Measurements from ENCODE around the gene IRF2.
"Not testable (repeated sequence)": the region's sequence is repeated elsewhere in the genome, so short reads cannot be mapped to it uniquely, and the experiment has no call there.

IRF2 gene

DNA sequence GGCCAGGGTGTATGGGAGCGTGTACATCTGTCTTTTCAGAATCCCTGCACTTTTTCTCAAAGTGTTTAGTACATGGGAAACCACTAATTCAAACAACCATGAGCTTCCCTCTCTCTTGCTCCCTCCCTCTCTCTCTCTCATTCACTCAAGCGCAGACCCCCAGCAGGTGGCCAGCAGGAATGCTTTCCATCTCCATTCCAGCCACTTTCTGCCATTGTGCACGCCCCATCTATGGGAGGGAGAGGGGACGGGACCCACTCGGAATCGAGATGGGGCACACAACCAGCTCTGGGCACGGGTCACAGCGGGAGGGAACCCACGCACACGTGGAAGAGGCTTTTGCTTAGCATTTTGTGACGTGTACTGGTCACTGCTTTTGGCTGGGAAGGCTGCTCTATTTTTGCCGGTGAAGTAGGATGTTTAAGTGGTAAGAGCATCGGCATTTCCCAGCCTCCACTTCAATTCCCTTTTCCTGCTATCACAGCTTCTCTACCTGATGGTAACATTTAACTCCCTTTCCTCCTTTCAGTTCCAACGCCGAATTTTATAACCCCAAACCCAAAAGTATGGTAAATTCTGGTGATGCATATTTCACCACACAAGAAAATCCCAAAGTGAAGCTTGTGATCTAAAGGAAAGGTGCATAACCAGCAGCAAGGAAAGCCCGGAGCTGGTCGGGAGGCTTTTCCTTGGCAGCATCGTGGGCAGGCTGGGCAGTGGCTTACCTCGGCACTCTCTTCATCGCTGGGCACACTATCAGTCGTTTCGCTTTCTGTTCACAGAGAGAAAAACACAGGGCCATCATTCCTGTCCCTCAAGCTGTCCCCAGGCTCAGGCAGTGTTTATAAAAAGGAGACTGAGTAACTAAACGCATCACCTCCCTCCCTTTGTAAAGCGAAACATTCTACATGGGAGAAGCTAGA is 84.1 kb downstream of the IRF2 start:
- no peak for DNase-seq (ENCODE audit: low read depth)

DNA sequence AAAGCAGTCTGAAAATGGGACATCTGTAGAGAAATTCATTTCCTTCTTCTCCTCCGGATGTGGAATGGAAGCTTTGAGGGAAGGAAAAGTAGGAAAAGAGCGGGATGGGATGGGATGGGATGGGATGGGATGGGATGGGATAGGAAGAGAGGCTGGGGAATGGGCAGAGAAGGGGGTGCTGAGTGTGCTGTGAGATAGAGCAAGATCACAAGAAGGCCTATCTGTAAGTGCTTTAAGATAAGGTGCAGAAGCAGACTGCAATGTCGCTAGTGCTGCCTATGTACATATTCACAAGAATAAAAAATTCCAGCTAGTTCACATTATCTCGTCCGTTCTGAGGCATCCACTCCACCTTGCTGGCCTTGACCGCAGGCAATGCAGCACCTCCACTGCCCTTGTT is 86.2 kb downstream of the IRF2 start:
- DNase-seq (ENCODE audit: low read depth) = no peak

DNA sequence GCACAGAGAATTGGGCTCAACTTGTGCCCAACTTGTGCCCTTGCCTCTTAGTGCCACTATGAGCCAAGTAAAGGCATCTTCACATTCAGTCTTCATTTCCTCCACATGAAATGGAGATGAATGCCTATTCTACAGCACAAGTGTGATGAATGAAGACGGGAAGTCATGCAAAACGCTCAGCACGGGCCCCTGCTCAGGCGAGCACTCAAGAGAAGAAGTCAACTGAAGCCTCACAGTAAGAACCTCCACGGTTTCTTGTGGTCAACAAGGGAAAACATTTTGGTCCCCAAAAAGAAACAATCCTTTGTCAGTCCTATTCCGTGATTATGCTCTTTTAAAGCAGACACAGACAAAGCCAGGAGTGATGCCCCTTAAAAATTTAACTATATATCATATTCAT is 87.0 kb downstream of the IRF2 start:
- no peak for DNase-seq (ENCODE audit: low read depth)

DNA sequence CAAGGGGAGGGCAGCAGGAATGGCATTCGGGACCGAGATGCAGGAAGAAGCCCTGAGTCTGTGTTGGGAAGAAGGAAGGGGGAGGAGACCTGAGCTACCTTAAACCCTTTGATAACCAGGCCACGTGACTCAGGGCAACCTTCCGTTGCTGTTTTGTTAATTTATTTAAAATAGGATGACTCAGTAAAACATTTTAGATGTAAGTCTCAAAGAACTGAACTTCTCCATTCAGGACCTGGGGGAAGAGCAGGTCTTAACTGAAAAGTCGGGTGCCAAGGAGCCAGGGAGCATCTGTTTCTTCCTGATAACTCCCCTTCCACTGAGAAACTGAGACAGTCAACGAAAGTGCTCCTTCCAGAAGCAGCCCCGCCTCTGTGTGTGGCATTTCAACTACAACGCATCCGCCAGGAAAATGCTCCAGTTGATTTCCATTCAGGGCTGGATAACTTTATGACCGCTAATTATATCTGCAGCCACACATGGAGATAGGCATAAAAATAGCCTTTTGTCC is 88.0 kb downstream of the IRF2 start:
- no peak for DNase-seq (ENCODE audit: low read depth)

DNA sequence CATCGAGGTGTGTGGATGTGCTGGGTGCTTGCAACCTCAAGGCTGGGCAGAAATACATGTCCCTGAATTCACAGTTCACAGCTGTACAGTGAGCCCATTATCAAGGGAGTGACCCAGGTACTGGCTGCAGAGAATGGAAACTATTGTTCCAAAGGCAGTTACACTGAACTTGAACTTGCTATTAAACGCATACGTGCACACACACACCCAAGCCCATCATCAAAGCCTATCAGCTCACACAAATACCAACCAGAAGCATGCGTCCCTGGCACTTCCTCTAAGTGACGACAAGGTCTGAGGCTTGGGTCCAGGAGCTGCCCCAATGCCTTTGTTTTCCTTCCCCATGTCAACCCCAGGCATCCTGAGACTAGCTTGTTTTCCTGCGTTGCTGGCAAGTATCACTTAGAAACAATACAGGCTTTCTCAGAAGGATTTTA is 88.6 kb downstream of the IRF2 start:
- no peak for DNase-seq (ENCODE audit: low read depth)

DNA sequence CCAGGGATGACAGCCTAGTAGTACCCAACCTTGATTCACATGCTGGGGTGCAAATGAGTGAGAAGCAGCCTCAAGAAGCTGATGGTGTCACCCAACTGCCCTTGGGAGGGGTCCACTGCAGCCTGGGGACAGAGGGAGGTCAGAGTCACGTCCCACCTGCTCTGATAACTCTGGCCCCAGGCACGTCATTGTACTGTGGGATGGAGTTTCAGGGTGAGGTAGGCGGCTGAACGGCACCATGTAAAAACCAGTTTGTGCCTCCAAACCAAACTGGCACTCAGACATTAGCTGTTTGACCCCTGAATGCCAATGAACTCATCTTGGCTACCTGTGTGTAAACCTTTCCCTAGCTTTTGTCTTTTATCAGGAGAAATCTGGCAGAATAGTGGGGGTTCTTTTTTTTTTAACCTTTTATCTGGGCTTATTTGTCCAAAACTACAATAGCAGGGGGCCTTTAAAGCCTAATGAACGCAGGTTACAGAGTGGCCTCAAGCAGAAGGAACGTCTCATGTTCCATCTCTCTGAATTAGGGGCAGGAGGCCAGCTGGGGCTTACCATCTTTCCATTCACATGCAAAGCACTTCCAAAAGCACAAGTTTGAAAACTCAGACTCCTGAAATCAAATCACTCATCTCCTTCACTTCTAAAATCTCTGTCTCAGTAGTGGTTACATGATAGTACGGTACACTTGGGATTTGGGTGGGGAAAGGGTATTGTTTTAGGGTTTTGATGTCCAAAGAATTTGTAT is 89.4 kb downstream of the IRF2 start:
- no peak for DNase-seq (ENCODE audit: low read depth)

DNA sequence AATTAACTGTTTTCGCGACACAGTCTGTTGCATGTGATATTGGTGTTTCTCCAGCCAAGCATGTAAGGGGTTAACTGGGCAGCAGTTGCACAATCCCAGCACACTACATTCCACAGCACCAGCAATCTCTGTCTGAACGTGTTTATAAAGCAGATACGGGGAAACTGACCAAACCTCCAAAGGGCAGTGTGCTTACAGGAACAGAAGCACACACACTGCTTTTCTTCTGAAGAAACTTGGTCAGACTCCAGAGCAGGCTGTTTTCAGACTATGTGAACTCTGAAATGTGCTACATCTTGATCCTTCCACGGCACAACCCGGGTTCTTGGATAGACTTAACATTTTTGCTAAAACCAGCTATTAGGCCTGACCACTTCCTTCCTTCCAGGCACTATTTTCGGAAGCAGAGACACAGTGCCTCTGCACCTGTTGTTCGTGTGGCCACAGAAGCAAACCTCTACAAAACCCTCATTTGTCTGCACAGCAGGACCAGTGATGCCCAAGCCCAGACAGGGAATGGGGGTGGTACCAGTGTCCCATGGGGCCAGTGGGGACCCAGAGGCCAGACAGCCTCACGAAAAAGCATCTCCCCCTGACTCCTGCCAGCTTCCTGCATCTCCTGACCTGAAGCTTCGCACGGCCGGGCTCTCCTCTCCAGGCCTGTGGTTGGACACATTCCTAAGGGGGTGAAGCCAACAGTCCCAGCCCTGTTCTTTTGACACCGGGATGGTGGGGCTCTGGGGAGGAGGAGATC is 90.1 kb downstream of the IRF2 start:
- no peak for DNase-seq (ENCODE audit: low read depth)

DNA sequence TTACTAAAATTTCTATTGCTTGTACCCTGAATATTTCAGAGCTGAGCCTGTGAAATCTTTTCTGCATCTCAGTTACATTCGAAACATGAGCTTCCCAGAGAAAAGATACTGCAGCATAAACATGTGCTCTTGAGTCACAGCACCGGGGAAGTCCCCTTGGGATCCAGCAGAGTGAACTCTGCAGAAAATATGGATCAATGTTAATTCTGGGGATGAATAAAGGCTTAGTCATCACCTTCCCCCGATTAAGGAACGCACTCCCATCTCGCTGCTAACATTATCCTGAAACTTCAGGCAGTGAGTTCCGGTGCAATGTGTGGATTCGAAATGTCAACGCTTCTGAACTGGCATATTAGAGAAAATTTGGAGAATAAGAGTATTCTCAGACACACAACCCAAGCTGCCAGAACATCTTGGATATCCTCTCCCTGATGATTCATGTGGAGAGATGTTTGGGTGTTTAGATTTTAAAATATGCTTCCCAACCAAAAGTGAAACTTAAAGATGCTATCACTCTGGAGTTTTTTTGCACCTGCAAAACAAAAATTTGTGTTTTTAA is 90.8 kb downstream of the IRF2 start:
- DNase-seq (ENCODE audit: low read depth) = no peak

DNA sequence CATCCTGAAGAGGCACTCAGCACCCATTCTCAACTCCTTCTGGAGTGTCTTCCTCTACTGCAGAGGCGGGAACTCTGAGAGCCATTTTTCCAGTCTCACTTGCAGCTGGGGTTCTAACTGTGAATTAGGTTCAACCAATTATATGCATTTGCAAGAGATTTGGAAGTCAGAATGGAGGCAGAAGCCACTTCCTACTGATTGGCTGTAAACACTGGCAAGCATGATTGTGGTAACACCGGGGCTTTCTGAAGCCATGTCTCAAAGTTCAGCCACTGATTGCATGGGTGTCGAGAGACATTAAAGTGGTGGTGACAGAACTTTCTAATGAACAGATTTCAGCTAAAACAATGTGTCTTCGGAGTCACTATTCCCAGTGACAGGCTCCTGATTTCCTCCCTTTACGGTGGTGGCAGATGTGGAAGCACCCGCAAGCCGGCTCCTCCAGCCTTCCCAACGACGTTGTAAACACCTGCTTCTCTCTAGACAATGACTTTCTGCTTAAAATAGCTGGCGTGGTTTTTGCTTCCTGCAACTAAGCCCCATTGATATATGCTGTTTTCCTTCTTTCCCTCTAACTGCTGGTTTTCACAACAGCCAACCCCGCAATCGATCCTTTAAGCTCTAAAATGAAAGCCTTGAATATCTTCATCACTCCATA is 92.0 kb downstream of the IRF2 start:
- DNase-seq (ENCODE audit: low read depth) = no peak

DNA sequence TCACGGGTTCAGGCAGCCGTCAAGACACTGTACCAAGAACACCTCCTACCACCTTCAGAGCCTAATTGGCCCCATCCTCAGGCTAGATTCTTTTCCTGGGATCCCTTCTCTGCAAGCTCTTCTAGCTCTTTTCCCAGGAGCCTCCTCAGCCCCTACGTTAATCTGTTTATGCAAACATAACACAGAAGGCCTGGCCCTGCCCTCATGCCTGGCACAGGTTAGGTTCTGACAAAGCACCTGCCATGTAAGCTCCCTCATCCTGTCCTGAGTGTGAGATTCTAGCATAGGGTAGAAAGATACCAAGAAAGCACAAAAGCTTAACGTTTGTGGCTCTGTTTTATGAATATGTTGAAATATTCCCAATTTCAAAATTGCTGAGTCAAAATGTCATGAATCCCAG is 93.6 kb downstream of the IRF2 start:
- no peak for DNase-seq (ENCODE audit: low read depth)

DNA sequence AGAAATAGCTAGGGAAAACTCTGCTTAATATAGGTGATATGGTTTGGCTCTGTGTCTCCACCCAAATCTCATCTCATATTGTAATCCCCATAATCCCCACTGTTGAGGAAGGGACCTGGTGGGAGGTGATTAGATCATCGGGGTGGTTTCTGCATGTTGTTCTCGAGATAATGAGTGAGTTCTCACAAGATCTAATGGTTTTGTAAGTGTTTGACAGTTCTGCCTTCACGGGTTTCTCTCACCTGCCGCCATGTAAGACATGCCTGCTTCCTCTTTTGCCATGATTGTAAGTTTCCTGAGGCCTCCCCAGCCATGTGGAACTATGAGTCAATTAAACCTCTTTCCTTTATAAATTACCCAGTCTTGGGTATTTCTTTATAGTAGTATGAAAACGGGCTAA is 94.1 kb downstream of the IRF2 start:
- DNase-seq (ENCODE audit: low read depth) = not testable (repeated sequence)

DNA sequence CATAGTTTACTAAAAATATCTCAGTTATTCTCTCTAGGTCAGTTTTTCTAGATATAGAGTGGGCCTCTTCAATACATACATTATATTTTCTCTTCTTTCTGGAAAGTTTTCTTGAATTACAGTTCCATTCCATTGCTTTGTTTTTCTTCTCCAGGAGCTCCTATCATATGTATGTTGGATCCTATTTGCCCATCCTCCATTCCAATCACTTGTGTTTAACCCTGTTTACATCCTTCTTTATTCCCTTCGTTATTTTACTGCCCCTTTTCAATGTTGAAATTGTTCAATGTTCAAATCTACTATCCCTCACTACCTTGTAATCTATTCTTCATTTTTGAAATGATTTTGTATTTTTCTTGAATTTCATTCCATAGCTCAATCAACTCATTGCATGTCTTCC is 97.4 kb downstream of the IRF2 start:
- no peak for DNase-seq (ENCODE audit: low read depth)

DNA sequence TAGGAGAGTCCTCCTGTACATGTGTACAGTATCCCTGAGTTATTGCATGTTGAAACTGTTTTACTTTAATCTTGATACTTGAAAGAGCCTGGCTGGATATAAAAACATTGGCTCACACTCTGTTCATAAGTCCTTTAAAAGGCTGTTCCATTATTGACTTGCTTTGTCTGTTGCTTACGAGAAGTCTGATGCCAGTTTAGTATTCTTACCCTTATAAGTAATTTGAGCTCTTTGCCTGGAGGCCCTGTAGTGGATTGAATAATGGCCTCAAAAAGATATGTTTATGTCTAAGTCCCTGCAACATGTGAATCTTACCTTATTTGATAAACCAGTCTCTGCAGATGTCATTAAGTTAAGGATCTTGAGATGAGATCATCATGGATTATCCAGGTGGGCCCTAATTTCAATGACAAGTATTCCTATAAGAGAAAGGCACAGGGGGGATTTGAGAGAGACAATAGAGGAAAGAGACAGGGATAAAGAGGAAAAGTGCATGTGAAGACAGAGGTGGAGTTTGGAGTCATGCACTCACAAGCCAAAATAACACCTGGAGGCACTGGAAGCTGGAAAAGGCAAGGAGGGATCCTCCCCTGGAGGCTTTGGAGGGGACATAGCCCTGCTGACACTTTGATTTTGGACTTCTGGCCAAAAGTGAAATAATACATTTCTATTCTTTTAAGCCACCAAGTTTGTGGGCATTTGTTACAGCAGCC is 98.1 kb downstream of the IRF2 start:
- DNase-seq (ENCODE audit: low read depth) = no peak

DNA sequence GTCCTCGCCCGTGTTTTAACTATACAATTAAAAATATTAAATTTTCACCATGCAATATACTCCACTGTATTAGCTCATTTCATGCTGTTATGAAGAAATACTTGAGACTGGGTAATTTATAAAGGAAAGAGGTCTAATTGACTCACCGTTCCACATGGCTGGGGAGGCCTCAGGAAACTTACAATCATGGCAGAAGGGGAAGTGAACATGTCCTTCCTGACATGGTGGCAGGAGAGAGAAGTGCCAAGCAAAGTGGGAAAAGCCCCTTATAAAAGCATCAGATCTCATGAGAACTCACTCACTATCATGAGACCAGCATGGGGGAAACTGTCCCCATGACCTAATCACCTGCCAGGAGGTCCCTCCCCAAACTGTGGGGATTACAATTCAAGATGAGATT is 98.7 kb downstream of the IRF2 start:
- not testable (repeated sequence) for DNase-seq (ENCODE audit: low read depth)

DNA sequence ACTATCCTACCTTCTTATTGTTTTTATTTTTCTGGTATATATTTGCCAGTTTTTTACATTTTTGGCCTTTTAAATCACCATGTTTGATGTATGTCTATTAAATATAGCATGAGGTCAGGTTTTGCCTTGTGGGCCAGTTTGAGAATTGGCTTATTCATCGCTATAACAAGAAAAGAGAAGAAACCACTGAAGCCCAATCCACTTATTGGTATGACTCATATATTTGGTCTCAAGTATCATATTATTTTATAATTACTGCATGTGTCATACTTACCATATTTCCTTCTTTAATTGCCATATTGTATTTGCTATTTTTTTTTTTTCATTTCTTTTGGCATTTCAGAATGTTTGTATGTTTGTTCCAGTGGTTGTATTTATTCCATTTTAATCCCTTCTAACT is 99.3 kb downstream of the IRF2 start:
- DNase-seq (ENCODE audit: low read depth) = no peak

DNA sequence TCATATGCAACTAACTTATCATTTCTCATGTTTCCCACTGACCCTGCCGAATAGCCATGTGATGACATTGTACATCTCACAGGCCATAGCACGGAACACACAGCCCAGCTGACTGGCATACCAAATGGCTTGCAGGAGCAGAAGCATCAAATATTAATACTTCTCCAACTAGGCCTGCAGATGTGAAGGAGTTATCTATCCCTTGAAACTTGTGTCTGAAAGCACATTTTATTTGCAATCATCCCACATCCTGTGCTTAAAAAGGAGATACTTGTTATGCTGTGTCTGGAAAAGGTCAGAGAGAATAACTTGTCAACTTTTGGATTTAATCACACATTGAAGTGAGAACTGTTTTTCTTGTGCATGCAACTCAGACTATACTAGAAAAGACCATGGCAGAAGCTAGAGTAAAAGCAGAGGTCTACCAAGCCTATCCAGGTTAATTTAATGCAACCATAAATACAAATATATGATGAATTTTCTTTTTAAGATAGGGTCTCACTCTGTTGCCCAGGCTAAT is 100.4 kb downstream of the IRF2 start:
- DNase-seq (ENCODE audit: low read depth) = no peak

DNA sequence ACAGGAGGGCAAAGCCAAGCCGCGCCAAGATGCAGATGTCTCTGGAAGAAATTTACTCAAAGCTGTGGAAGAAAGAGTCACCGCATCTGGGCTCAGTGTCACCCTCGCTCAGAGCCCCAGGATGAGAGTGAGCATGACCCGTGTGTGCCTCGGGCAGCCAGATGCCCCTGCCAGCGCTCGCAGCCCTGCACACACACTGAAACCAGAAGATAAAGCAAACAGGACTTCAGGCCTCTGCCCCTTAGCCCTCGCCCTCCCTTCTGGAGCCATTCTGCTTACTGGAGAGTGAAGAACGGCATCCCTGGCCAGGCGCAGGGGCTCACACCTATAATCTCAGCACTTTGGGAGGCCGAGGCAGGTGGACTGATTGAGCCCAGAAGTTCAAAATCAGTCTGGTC is 103.0 kb downstream of the IRF2 start:
- DNase-seq (ENCODE audit: low read depth) = no peak

DNA sequence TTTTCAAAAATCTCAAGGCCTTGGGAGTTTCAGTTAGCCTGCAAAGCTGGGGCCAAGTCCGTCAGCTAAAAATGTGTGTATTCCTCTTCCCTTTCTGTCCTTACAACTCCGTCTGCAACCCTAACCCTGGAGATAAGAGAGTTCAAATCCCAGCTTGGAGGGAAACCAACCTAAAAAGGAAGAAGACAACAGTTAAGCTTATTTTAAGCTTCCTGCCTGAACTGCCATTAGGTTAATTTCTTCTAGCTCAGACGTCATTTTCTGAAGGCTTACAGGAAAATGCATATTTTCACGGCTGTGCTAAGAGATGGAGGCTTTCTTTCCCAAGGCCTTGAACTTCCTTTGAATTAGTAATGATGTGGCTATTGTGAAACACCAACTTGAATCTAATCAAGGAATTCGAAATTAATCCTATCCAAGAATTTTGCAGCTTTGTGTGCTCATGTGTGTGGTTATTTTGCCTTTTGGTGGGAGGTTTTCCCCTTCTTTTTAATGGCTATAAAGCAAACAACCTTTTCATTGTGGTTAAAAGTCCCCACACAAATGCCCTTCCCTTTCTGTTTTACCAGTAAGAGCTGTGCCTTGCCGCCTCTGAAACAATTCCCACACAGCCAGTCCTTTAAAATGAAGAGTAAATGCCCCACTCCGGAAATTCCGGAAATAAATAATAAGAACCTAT is 103.5 kb downstream of the IRF2 start:
- DNase-seq (ENCODE audit: low read depth) = no peak

DNA sequence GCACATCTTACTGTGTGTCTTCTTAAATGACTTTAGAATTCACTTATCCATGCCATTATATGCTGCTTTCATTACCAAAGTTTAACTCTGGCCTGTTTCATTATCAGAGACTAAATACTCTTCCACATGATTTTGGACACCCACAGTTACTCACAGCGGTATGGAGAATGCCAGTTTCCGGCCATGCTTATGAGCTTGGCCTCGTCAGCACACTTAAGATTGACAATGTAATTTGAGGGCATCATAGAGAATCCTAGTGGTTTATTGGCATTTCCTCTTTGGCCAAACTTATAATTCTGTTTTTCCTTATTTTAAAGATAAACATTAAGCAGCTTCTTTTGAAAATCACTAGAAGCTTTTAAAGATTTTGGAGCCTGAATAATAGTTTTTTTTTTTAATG is 104.5 kb downstream of the IRF2 start:
- no peak for DNase-seq (ENCODE audit: low read depth)

DNA sequence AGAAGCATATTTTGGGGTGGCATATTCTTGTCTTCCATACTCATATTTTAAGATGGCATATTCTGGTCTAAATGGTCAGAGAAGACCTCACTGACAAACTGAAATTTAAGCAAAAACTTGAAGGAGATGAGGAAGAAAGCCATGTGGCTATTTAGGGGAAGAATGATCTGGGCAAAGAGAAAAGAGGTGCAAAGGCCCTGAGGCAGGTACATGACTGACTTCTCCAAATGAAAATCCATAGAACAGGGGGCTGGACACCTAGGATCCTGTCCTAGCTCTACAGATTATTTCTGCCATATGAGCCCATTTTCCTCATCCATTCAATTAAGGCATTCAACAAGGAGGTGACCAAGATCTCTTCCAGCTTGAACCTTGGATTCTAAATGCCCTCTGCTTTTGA is 105.6 kb downstream of the IRF2 start:
- DNase-seq (ENCODE audit: low read depth) = no peak

All from stimulated activated CD8-positive, alpha-beta memory T cell treated with anti-CD3 and anti-CD28 coated beads, Interleukin-4, amount 100 ng/mL, for 24 hours (primary cell).